ENCODE results near the gene SPOCD1. TPM values are rescaled to one million over a fixed set of nuclear protein-coding genes. Genes with fewer than 3 reads are reported as not detected.

The SPOCD1 gene
- not detected for total RNA-seq

GRCh38 chr1:31815752-31816500, at the start of gene SPOCD1:
Gene SPOCD1, minus strand, starts transcription at chr1:31816022. Its CDS starts 689 bp downstream, at chr1:31815333.
- DNase-seq: no peak

- no peak for DNase-seq
Observed at GRCh38 chr1:31862071-31862470, 46.2 kb upstream of the SPOCD1 start.

GRCh38 chr1:31861346-31861745, 45.5 kb upstream of the SPOCD1 start:
- no peak for DNase-seq

GRCh38 chr1:31860581-31860980, 44.8 kb upstream of the SPOCD1 start:
- no peak for DNase-seq

DNA sequence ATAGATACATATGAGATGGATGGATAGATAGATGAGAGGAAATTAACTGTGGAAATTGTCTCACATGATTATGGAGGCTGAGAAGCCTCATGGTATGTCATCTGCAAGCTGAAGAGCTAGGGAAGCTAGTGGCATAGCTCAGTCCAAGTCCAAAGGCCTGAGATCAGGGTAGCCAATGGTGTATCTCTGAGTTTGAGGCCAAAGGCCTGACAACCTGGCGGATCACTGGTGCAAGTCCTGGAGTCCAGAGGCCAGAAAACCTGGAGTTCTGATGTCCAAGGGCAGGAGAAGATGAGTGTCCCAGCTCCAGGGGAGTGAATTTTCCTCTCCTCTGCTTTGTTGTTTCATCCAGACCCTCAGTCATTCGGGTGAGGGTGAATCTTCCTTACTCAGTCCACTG, 43.9 kb upstream of the SPOCD1 start:
- DNase-seq: no peak

DNA sequence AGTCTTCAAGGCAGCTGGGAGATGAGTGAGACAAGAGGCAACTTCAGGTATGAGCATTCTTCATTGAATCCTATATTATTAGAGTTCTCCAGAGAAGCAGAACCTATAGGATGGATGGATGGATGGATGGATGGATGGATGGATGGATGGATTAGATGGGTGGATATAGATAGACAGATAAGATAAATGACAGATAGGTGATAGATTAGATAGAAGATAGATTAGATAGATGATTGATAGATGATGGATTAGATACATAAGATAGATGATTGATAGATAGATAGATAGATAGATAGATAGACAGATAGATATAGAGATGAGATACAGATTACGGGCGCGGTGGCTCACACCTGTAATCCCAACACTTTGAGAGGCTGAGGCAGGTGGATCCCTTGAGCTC, 43.2 kb upstream of the SPOCD1 start:
- DNase-seq: no peak

DNA sequence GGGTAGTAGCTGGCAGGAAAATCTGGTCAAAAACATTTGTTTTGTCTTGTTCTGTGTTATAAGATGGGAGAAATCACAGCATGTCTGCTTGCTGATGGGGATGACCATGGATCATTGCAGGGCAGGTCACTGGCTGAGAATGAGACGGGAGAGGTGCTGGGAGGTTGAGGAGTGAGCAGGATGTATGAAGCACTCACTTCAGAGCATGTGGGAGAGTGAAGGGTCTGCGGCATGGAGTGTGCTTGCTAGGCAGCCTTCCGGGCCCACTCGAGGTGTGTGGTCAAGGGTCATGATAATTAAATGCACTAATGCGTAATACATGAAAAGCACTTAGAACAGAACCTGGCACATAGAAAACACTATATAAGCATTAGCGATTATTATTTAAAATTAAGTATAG, 42.0 kb upstream of the SPOCD1 start:
- DNase-seq: no peak

DNA sequence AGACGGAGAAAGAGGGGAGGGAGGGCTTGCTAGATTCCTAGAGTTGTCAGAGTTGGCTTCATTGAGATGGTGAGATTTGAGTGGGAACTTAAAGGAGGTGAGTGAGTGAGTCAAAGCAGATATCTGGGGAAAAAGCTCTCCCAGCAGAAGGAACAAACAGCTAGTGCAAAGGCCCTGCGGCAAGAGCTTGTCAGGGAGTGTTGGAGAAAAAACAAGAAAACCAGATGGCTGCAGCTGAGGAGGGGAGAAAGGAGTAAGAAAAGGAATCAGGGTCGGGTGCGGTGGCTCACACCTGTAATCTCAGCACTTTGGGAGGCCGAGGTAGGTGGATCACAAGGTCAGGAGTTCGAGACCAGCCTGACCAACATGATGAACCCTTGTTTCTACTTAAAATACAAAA, 40.3 kb upstream of the SPOCD1 start:
- no peak for DNase-seq

- DNase-seq: no peak
Observed at GRCh38 chr1:31855038-31855845, 39.4 kb upstream of the SPOCD1 start.

GRCh38 chr1:31849653-31850052, 33.8 kb upstream of the SPOCD1 start:
- no peak for DNase-seq

GRCh38 chr1:31848381-31848897, 32.6 kb upstream of the SPOCD1 start:
- DNase-seq: no peak

DNA sequence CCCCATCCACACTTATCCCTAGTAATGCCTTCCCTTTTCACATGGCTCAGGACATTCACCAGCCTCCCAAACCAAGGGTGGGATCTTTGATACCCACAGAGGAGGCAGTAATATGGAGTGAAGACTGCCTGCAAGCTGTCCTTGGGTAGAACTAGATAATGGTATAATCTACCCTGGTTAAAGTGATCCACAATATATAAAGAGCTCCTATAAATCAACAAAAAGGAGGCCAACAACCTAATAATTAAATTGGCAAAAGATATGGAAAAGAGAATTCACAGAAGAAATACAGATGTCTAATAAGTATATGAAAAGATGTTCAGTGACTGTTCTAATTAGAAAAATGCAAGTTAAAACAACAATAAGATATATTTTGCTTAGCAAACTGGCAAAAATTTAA, 30.7 kb upstream of the SPOCD1 start:
- DNase-seq: no peak

DNA sequence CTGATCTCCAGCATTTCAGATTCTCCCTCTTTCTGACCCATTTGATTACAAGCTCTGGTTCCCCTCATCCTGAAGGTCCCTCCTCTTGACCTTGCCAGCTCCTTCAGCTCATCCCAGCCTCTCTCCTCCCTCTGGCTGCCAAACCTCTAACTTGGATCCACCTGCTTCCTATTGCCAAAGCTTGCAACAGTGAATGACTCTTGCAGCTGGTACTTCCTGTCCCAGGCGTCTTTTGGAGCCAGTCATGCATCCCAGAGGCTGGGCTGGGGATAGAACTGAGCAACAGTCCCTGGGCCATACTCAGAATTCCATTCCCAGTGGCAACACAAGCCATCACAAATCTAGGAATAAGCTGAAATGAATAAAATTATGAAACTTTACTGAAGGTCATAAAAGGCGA, 27.7 kb upstream of the SPOCD1 start:
- DNase-seq: peak; percentile 15

- no peak for DNase-seq
Observed at GRCh38 chr1:31839662-31840343, 24.0 kb upstream of the SPOCD1 start.

DNA sequence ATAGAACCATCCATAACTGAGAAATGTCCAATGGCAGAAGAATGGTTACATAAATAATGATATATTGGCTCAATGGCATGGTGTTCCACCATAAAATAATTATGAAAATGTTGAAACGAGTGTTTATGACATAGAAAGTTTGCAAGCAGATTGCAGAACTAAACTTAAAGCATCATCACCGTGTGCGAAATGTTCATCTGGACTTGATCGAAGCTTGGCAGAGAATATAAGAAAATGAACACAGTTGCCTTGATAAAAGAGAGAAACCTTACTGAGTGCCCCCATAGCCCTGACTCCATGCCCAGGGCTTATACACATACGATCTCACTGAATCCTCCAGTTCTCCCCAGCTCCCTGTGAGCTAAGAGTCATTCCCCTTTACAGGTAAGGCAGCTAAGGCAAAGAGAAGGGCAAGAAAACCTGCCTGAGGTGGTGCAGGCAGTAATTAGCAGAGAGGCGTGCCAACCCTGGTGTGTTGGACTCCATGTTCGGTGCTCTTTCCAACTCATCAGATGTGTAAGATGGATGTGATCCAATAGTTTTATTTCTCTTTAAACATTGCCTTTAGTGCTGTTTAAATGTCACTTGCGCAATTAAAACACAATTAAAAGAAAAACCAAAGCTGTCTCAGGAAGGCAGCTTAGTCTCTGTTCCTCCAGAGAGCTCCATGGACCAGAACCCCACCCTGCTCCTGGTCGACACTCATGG, 21.8 kb upstream of the SPOCD1 start:
- no peak for DNase-seq

GRCh38 chr1:31836638-31837037, 20.8 kb upstream of the SPOCD1 start:
- no peak for DNase-seq

- DNase-seq: no peak
Observed at GRCh38 chr1:31835415-31835814, 19.6 kb upstream of the SPOCD1 start.

DNA sequence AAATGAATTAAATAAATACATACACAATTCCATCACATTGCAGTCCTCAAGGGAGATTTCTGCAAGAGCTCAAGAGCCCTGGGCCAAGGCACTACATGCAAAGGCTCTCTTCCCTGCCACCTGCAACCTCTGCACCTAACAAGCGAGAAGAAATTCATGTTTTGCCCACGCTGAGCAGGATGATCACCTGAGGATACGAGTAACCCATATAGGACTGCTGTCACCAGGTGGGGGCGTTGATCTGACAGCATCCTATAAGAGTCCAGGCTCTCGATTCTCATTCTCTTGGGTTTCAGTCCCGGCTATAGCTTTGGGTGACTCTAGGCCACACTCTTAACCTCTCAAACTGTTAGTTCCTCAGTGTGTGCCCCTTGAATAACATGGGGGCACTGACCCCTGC, 18.7 kb upstream of the SPOCD1 start:
- DNase-seq: no peak

DNA sequence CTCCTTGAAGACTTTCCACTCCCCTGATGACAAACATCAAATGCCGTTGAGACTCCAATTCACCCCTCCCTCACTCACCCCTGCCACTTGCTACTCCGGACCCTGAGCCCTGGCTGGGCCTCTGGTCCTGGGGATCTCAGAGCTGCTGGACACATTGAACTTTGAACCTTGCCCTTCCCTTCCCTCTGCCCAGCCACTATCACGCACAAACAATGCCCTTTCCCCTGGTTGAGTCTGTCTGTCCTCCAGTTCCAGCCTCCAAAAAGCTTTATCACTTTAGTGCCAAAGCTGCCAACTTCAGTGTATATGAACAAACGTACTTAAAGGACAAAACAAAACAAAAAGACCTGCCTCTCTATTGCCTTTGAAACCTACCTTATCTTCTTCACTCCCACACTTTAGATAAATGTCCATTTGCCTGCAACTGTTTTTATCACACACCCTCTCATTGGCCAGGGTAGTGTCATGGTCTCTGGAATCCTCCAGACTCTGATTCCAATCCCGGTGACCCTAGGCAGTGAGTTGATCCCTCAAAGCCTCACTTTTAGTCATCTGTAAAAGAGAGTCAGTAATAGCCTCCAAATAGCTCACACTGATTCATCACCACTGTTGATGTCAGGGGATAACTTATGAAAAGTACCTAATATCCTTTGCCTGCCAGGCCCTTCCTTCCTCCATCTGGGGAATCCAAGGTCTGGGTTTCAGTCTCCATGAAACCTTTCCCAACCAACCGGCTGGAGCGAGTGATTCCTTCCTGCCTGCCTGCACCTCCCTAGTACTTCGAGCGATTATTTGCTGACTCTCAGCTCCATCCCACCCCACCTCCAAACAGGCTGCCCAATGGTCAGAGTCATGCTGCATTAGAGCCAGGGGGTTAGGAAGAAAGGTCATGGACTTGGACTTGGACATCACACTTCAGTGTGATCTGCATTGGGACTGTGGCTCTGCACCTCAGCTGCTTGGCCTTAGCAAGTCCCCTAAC, 15.9 kb upstream of the SPOCD1 start:
- no peak for DNase-seq

- DNase-seq: no peak
Observed at GRCh38 chr1:31830511-31830910, 14.7 kb upstream of the SPOCD1 start.

DNA sequence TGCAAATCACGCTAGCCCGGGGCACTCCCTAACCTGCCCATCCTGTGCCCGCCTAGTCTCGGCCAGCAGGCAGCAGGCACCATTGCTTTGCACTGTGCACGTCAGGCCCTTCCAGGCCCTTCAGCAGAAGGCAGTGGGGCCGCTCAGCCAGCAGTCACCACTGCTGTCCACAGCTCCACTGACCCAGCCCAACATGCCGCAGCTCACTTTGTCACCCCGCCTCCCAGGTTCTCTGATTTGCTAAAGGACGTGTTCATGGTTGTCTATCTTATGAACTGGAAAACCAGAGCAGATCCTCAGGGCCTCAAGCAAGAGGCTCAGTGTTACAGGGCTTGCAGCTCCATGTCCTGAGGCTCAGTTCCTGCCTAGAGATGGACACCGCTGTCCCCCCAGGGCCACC, 14.2 kb upstream of the SPOCD1 start:
- DNase-seq: no peak

All from occipital lobe (tissue), 2 donors.